Thyroid gland (tissue), 4 donors: ENCODE results near the gene AMOTL2. TPM values are rescaled to one million over a fixed set of nuclear protein-coding genes. Genes with fewer than 3 reads are reported as not detected.

Experiments
- DNase-seq, 2 donors: peaks; one replicate each; pipeline ENCODE4 v3.0.0-alpha.2; 2019
- H3K27ac ChIP-seq, 3 donors: fragments of 200-600 bp; sonication (generic); 1 replicate in 2 of 3; 2 replicates in 1 of 3; pipeline ENCODE4 v1.5.1; 2016 to 2019; ENCODE audit warnings: mild to moderate bottlenecking in 1 of 3, moderate library complexity in 1 of 3
- H3K27me3 ChIP-seq: fragments of 200-600 bp; sonication (generic); one replicate; pipeline ENCODE4 v1.5.1; 2019
- H3K36me3 ChIP-seq, 2 donors: fragments of 200-600 bp; sonication (generic); one replicate each; pipeline ENCODE4 v1.5.1; 2016 to 2019
- H3K4me1 ChIP-seq, 2 donors: fragments of 200-600 bp; sonication (generic); one replicate each; pipeline ENCODE4 v1.5.1; 2017 to 2019
- H3K4me3 ChIP-seq, 3 donors: fragments of 200-600 bp; sonication (generic); replicated peaks in 1 of 3; 1 replicate in 2 of 3; 2 replicates in 1 of 3; pipeline ENCODE4 v1.5.1; 2016; ENCODE audit warnings: mild to moderate bottlenecking in 1 of 3
- H3K9me3 ChIP-seq: fragments of 200-600 bp; sonication (generic); one replicate; pipeline ENCODE4 v1.5.1; 2017
- POLR2A ChIP-seq, 2 donors: fragments of 450-650 bp; IDR thresholded peaks; one replicate each; pipeline ENCODE4 v1.6.1; 2017; ENCODE audit warnings: antibody characterized with exemption in 2 of 2, mild to moderate bottlenecking in 2 of 2, moderate library complexity in 1 of 2
- WGBS, 2 donors: methylation state at CpG; one replicate each; pipeline ENCODE4 v1.1.5; 2017; 5-methylcytosine and 5-hydroxymethylcytosine counted together
- intact Hi-C: fragments of 100-400 bp; cut with DNase I; formaldehyde crosslinking; loops from one replicate; pipeline ENCODE4 v1.15.1; 2023
- total RNA-seq, 4 donors: library from RNA; depleted of rRNA; stranded (reverse); fragments of >200 nt; gene quantifications; one replicate each; pipeline ENCODE4 v1.2.3, GENCODE V29; 2016
- TF ChIP-seq, protein P1 (sequence below), 6 experiments: fragments of 200-600 bp in 3 of 6; fragments of 450-650 bp in 3 of 6; sonication (generic) in 3 of 6; IDR thresholded peaks; one replicate each; pipeline ENCODE4 v1.5.1; 2016 to 2019; ENCODE audit warnings: antibody characterized with exemption in 6 of 6, mild to moderate bottlenecking in 2 of 6, inconsistent platforms in 1 of 6, moderate library complexity in 1 of 6

The AMOTL2 gene
- total RNA-seq, 4 donors from 2014 or later, result 76.0 to 149 (median 117) TPM

DNA sequence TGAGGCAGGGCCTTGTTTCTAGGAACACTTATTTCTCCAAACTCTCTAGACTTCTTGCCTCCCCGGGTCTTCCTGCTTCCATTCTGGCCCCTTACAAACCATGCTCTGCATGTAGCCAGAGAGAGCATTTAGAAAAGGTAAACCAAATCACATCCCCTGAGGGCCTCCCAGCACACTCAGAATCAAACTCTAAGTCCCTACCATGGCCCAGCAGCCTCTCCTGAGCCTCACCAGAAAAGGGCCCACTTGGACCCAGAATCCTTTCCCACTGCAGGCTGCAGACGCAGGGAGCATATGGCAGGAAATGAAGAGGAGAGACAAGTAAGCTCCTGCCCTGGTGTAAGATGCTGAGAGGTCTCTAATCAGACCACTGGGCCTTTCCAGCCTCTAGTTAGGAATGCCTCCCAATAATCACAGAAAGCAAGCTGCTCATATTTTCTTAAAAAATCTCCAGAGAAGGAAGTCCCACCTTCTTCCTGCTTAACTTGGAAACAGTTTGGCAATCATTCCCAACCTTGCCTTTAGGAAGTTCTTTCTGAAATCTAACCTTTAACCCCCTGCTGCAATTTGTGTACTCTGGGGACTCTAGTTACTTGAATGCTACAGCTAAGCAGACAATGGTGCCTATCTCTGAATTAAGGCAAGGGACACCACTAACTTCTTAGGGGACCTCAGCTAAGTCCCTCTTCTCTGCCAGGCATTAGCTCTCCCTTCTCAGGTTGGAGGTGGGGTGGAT lies 4.2 kb downstream of the AMOTL2 start:
- WGBS, 2 donors, result 73 to 79% methylated on average over 2 of the region's 2 CpGs
- Histone ChIP-seq H3K36me3 (peaks cover 61 to 65% of the 10 kb centered on the region in 2 donors), H3K9me3 (no peaks in the 10 kb centered on the region), H3K4me3 (peak overlapping the region in 1 of 3 donors; percentile 86), H3K27ac (peak overlapping the region; percentile 100), H3K27me3 (no peaks in the 10 kb centered on the region), H3K4me1 (peaks cover 58 to 82% of the 10 kb centered on the region in 2 donors)
- TF ChIP-seq POLR2A (IDR thresholded peaks at IDR 0.05), result no peak
- TF ChIP-seq, protein P1, sequence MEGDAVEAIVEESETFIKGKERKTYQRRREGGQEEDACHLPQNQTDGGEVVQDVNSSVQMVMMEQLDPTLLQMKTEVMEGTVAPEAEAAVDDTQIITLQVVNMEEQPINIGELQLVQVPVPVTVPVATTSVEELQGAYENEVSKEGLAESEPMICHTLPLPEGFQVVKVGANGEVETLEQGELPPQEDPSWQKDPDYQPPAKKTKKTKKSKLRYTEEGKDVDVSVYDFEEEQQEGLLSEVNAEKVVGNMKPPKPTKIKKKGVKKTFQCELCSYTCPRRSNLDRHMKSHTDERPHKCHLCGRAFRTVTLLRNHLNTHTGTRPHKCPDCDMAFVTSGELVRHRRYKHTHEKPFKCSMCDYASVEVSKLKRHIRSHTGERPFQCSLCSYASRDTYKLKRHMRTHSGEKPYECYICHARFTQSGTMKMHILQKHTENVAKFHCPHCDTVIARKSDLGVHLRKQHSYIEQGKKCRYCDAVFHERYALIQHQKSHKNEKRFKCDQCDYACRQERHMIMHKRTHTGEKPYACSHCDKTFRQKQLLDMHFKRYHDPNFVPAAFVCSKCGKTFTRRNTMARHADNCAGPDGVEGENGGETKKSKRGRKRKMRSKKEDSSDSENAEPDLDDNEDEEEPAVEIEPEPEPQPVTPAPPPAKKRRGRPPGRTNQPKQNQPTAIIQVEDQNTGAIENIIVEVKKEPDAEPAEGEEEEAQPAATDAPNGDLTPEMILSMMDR (IDR thresholded peaks at IDR 0.05), result no peak
- intact Hi-C loops, result no loop called here
- no peak for DNase-seq

DNA sequence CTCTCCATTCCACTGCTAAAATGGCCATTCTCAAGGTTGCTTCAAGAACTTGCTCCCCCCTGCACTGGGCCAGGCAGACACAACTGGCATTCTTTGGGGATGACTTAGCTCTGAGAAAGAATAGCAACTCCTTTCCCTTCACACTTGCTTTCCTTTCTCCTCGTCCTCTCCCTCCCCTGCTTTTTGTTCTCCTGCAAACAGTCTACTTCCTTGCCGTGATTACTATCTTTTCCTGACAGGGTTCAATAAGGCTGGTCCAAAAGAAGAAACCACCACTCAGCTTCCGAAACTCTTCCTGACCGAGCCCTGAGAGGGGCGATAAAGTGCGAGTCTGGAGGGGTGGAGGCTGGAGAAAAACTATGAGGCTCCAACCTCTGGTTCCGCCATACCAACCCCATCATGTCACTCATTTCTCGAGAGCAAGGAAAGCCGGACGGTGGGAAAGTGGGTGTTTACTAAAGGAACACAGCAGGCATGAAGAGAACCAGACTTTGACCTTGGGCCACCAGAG lies 5.0 kb downstream of the AMOTL2 start:
- H3K4me3 ChIP-seq, result no peak overlapping the region

DNA sequence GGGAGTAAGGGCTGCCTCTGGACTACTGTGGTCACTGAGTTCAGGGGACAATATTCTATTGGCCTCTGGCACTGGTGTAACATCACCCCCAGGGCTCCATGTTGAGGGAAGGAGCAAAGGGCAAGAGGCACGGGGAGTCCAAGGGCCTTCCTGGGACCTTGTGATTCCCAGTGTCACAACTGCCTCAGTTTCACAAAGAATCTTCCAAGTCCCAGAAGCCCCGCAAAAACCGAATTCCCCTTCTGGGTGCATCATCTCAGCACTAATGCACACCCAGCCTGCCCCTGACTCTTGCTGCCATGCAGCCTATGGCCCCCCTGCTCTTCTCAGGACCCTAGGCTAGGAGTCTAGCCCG lies 5.5 kb downstream of the AMOTL2 start:
- peak overlapping the region; percentile 100 for H3K27ac ChIP-seq
- H3K4me1 ChIP-seq, result peaks cover 68 to 89% of the 10 kb centered on the region in 2 donors
- no peak overlapping the region for H3K4me3 ChIP-seq
- H3K9me3 ChIP-seq, result no peaks in the 10 kb centered on the region
- intact Hi-C loops, result no loop called here
- no peaks in the 10 kb centered on the region for H3K27me3 ChIP-seq
- DNase-seq, result peak in 1 of 2 donors; percentile 0
- TF ChIP-seq, protein P1 (IDR thresholded peaks at IDR 0.05), result no peak
- no peak for TF ChIP-seq POLR2A (IDR thresholded peaks at IDR 0.05)
- WGBS, 2 donors, result 90 to 95% methylated on average over 4 of the region's 4 CpGs
- H3K36me3 ChIP-seq, result peaks cover 63 to 70% of the 10 kb centered on the region in 2 donors

More for the DNA sequence above, 5.0 kb downstream of the AMOTL2 start:
- intact Hi-C loops, result no loop called here
- DNase-seq, result peak in 1 of 2 donors; percentile 4
- H3K27ac ChIP-seq, result peak overlapping the region; percentile 100
- H3K36me3 ChIP-seq, result peaks cover 63 to 70% of the 10 kb centered on the region in 2 donors
- H3K27me3 ChIP-seq, result no peaks in the 10 kb centered on the region
- no peak for TF ChIP-seq POLR2A (IDR thresholded peaks at IDR 0.05)
- TF ChIP-seq, protein P1 (IDR thresholded peaks at IDR 0.05), result no peak
- H3K9me3 ChIP-seq, result no peaks in the 10 kb centered on the region
- WGBS, 2 donors, result 73 to 84% methylated on average over 10 of the region's 10 CpGs
- peaks cover 65 to 85% of the 10 kb centered on the region in 2 donors for H3K4me1 ChIP-seq

DNA sequence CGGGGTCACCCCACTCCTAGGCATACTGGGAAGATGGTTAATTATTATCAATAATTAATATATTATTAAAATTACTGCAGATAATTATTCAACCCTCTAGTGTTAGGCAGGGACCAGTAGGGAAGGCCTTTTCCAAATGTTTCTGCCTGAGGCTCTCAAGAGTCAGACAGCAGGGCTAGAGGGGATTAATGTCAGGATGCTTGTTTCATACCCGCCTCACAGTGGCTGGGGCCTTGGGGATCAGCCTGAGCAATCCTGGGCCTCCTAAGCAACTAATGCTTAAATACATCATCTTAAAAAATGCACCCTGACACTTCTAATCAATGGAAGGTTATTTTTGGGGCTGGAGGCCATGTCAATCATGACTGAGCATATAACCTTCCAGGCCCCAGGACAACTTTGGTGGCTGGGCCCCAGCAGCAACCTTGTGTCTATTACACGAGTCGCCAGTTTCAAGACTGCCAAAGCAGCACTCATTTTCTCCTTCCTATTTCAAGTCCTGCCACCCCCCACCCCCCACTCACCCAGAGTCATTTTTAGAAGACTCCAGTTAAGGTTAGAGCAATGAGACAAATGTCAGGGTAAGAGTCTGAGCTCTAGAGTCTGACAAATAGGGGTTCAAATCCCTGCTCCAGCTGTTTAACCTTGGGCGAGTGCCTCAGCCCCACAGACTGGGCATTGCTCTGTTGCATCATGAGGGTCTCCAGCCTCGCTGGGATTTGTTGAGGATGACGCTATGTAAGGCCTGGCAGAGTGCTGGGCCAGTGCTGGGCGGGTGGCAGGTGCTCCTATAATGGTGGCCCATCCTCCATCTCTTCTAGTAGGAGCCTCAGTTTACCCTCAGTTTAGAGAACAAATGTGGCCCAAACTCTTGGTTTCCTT lies 6.1 kb downstream of the AMOTL2 start:
- no peaks in the 10 kb centered on the region for H3K27me3 ChIP-seq
- peak in 1 of 2 donors; percentile 2 for DNase-seq
- H3K27ac ChIP-seq, result peak overlapping the region in 2 of 3 donors; percentile 100
- TF ChIP-seq POLR2A (IDR thresholded peaks at IDR 0.05), result no peak
- TF ChIP-seq, protein P1 (IDR thresholded peaks at IDR 0.05), result no peak
- 91 to 97% methylated on average over 6 to 8 of the region's 8 CpGs for WGBS, 2 donors
- H3K36me3 ChIP-seq, result peaks cover 66 to 75% of the 10 kb centered on the region in 2 donors
- H3K4me1 ChIP-seq, result peaks cover 74 to 96% of the 10 kb centered on the region in 2 donors
- intact Hi-C loops, result no loop called here
- no peak overlapping the region for H3K4me3 ChIP-seq
- no peaks in the 10 kb centered on the region for H3K9me3 ChIP-seq
